ENCODE data around the gene DCPS.
A peak's percentile ranks its signal among the peaks of the same experiment; 100 is the strongest.
"Not testable (repeated sequence)": the region's sequence is repeated elsewhere in the genome, so short reads cannot be mapped to it uniquely, and the experiment has no call there.

DCPS gene

GRCh38 chr11:126290887-126291286 is 13.0 kb upstream of the DCPS start:
- no peak for DNase-seq

- DNase-seq: no peak
These were observed 10.1 kb upstream of the DCPS start for GRCh38 chr11:126293726-126294125.

GRCh38 chr11:126297004-126297403 is 6.9 kb upstream of the DCPS start:
- DNase-seq: no peak

GRCh38 chr11:126304457-126305075 is 706 bp downstream of the DCPS start:
- no peak for DNase-seq

- DNase-seq: no peak
These were observed 1.8 kb downstream of the DCPS start for GRCh38 chr11:126305699-126306098.

GRCh38 chr11:126307706-126308105 is 3.8 kb downstream of the DCPS start:
- no peak for DNase-seq

- no peak for DNase-seq
These were observed 4.4 kb downstream of the DCPS start for GRCh38 chr11:126308271-126308671.

- DNase-seq: not testable (repeated sequence)
These were observed 4.9 kb downstream of the DCPS start for GRCh38 chr11:126308771-126309170.

- peak; percentile 57 for DNase-seq
These were observed 6.5 kb downstream of the DCPS start for GRCh38 chr11:126310200-126310991.

- no peak for DNase-seq
These were observed 7.1 kb downstream of the DCPS start for GRCh38 chr11:126310992-126311310.

- DNase-seq: no peak
These were observed 7.8 kb downstream of the DCPS start for GRCh38 chr11:126311401-126312291.

- DNase-seq: no peak
These were observed 9.1 kb downstream of the DCPS start for GRCh38 chr11:126312961-126313360.

GRCh38 chr11:126313826-126314225 is 10.0 kb downstream of the DCPS start:
- DNase-seq: no peak

GRCh38 chr11:126317432-126317755 is 13.5 kb downstream of the DCPS start:
- DNase-seq: no peak

- no peak for DNase-seq
These were observed 14.1 kb downstream of the DCPS start for GRCh38 chr11:126317756-126318573.

- DNase-seq: no peak
These were observed 14.9 kb downstream of the DCPS start for GRCh38 chr11:126318574-126319373.

- DNase-seq: no peak
These were observed 15.5 kb downstream of the DCPS start for GRCh38 chr11:126319374-126319740.

GRCh38 chr11:126322996-126323395 is 19.1 kb downstream of the DCPS start:
- DNase-seq: no peak

- DNase-seq: no peak
These were observed 23.6 kb downstream of the DCPS start for GRCh38 chr11:126327281-126328000.

GRCh38 chr11:126328001-126328390 is 24.1 kb downstream of the DCPS start:
- DNase-seq: no peak

- no peak for DNase-seq
These were observed 24.6 kb downstream of the DCPS start for GRCh38 chr11:126328444-126328843.

All from NCI-H2029 (cell line).